ENCODE measurements around the gene ALB.

- TF ChIP-seq CTCF (IDR thresholded peaks at IDR 0.05) (no peak), ZFX (IDR thresholded peaks at IDR 0.05; ENCODE audit: borderline replicate concordance) (no peak)
These were observed 11.2 kb upstream of the ALB start for GRCh38 chr4:73392936-73393335.
